LNCAP (cell line): ENCODE data around the gene RRP1B.

Experiments
- CTCF ChIP-seq: fragments of 450-650 bp; IDR thresholded peaks from 2 replicates; pipeline ENCODE4 v1.5.1; 2017; ENCODE audit warnings: mild to moderate bottlenecking

Gene RRP1B

DNA sequence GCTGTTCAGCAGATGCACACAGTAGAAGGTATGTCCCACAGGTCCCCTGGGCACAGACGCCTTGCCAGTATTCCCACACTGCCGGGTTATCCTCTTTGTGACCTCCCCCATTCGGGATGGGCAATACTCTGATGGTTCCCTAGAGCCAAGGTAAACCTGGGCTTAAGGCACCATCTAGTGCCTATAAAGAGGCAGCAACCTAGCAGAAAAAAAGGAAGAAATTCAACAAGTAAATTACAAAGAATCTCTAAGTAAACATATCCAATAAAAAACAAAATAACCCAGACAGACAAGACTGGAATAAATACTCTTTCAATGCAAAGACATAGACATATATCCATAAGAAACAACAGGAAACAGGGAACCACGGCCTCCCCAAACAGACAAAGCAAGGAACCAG, 39.5 kb upstream of the RRP1B start:
- no peak; the same call in 1 of the 2 replicates for TF ChIP-seq CTCF

GRCh38 chr21:43622796-43623195, 36.6 kb upstream of the RRP1B start:
- no peak for TF ChIP-seq CTCF

DNA sequence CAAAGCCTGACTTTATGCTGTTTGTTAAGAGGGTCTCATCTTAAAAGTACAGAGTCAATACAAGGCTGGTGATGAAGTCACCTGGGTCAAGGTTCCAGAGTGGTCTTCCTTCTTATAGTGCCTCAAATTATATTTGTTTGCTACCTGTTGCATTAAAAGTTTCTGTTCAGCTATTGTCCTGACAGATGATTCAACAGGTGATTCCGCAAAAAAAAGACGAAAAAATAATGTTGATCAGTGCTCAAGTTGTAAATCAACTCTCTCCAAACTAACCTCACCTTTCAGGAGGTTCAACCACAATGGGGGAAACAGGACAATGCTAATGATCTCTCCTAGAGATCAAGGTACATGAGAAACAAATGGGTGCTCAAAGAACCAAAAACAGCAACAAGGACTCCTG, 35.8 kb upstream of the RRP1B start:
- TF ChIP-seq CTCF: no peak

GRCh38 chr21:43624339-43624738, 35.0 kb upstream of the RRP1B start:
- no peak for TF ChIP-seq CTCF

DNA sequence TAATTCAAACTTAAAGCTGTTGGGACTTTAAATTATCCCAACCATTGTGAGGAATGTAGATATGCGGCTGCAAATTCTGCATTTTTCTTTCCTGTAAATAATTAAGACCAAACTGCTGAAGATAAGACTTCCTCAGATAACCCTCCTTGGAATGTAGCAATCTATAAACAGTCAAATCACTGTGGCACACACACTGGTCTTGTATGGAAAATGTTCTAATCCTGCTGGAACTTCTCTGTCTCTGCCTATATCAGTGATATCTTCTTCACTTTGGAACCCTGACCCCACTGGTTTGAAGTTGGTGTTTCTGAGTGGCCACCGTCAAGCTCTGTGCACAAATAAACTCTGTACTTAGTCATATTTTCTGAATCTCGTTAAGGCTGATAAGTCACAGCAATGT, 33.0 kb upstream of the RRP1B start:
- TF ChIP-seq CTCF: no peak

GRCh38 chr21:43627527-43627926, 31.8 kb upstream of the RRP1B start:
- no peak for TF ChIP-seq CTCF

DNA sequence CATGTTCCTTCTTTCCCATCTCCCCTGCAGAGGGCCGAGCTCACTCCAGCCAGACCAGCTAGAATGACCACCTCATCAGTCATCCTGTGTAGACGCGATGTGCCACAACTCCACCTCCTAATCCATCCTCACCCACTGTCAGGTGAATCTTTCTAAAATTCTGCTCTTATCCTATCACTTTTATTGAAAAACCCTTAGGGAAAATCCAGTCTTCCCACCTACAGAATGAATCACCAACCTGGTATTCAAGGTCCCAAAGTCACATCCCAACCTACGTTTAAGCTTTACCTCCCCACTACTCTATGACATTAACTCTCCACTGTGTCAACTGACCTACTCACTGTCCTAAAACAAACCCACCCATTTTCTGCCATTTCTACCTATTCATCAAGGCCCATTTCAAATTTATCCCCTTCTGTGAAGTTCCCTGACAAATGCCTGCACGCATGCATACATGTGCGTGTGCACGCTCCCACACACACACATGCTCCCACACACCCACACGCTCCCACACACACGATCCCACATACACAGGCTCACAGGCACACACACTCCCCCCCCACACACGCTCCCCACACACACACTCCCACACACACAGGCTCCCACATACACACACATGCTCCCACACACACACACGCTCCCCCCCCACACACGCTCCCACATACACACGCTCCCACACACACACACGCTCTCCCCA, 27.8 kb upstream of the RRP1B start:
- no peak for TF ChIP-seq CTCF

- no peak for TF ChIP-seq CTCF
Observed at GRCh38 chr21:43632373-43632905, 26.9 kb upstream of the RRP1B start.
